ENCODE results near the gene TRAF7.

Gene TRAF7

DNA sequence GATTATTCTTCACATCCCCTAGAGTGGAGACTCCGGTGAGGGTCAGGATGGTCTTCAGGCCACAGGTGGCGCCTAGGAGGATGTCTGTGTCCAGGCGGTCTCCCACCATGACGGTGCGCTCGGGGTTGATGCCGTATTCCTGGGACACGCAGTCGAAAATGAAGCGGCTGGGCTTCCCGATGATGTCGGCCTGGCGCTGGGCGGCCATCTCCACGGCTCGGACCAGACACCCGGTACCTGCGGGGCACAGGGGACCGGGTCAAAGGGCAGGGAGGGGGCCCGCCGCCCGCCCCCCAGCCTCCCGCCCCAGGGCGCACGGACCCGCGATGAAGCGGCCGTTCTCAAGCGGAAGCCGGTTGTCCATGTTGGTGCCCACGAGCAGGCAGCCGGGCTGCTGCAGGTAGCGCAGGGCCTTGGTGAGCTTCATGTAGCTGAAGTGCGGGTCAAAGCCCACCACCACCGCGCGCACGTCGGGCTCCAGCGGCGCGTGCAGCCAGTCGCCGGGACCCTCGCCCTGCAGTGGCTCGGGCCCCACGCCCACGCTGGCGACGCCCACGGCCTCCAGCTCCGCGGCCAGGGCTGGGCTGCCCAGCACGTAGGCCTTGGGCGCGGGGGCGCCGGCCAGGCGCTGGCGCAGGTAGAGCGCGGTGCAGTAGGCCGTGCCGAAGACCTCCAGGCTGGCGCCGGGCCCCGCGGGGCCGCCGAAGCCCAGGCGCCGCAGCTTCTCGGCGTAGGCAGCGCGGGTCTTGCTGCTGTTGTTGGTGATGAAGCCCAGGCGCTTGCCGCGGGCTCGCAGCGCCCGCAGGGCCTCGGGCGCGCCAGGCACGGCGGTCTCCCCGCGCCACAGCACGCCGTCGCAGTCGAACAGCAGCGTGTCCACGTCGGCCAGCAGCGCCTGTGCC, 58.5 kb downstream of the TRAF7 start:
- TF ChIP-seq, protein P1, sequence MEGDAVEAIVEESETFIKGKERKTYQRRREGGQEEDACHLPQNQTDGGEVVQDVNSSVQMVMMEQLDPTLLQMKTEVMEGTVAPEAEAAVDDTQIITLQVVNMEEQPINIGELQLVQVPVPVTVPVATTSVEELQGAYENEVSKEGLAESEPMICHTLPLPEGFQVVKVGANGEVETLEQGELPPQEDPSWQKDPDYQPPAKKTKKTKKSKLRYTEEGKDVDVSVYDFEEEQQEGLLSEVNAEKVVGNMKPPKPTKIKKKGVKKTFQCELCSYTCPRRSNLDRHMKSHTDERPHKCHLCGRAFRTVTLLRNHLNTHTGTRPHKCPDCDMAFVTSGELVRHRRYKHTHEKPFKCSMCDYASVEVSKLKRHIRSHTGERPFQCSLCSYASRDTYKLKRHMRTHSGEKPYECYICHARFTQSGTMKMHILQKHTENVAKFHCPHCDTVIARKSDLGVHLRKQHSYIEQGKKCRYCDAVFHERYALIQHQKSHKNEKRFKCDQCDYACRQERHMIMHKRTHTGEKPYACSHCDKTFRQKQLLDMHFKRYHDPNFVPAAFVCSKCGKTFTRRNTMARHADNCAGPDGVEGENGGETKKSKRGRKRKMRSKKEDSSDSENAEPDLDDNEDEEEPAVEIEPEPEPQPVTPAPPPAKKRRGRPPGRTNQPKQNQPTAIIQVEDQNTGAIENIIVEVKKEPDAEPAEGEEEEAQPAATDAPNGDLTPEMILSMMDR (IDR thresholded peaks at IDR 0.05) = no peak

DNA sequence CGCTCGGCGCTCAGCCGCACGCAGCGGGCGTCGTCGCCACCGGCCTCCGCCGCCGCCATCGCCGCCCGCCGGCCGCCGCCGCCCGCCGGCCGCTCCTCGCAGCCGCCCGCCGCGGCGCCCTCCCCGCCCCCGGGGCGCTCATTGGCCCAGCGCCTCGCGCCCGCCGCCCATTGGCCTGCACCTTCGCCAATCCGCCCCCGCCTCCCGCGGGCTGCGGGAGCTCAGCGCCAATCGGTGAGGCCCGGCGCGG, 59.1 kb downstream of the TRAF7 start, which contains the start of gene PGP:
PGP (minus strand) TSS at position 122 of the 250 bp plus-strand sequence; CDS start at position 59, 63 bp downstream.
- TF ChIP-seq, protein P1 (IDR thresholded peaks at IDR 0.05) = no peak

DNA sequence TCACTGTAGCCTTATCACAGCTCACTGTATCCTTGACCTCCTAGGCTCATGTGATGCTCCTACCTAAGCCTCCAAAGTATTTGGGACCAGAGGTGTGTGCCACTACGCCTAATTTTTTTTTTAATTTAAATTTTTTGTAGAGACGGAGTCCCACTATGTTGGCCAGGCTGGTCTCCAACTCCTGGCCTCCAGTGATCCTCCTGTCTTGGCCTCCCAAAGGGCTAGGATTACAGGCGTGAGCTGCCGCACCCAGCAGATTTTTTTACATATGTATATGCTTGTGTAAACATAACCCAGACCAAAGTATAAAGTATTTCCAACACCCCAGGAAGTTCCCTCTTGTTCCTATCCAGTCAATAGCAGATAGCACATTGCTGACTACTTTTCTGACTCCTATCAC, 60.7 kb downstream of the TRAF7 start:
- TF ChIP-seq, protein P1 (IDR thresholded peaks at IDR 0.05) = no peak

DNA sequence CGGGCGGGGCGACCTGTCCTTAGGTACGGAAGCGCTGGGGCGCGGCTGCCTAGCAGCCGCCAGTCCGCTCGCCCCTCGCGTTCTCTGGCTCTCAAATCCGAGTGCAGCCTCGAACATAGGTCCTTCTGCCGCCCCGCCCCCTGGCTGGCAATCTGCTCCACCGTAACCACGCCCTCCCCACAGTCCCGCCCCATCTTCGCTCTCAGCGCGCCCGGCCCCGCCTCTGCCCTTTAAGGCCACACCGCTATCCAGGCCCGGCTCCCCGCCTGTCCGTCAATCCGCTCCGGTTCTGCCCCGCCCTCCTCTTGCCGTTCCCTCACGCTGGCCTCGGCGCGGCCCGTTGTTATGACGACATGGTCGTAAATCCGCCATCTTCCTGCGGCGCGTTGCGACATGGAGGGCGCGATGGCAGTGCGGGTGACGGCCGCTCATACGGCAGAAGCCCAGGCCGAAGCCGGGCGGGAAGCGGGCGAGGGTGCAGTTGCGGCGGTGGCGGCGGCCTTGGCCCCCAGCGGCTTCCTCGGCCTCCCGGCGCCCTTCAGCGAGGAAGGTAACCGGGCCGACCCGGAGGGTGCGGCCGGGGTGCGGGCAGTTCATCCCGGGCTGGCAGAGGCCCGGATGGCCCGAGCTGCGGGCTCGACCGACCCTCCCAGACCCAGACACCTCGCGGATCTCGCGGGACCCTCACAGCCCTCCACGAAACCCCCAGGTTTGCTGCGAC, 67.8 kb downstream of the TRAF7 start, which contains the start of gene E4F1:
E4F1 (plus strand) TSS at position 371 of the 721 bp plus-strand sequence; CDS start at position 394, 23 bp downstream.
- TF ChIP-seq, protein P1 (IDR thresholded peaks at IDR 0.05) = no peak

DNA sequence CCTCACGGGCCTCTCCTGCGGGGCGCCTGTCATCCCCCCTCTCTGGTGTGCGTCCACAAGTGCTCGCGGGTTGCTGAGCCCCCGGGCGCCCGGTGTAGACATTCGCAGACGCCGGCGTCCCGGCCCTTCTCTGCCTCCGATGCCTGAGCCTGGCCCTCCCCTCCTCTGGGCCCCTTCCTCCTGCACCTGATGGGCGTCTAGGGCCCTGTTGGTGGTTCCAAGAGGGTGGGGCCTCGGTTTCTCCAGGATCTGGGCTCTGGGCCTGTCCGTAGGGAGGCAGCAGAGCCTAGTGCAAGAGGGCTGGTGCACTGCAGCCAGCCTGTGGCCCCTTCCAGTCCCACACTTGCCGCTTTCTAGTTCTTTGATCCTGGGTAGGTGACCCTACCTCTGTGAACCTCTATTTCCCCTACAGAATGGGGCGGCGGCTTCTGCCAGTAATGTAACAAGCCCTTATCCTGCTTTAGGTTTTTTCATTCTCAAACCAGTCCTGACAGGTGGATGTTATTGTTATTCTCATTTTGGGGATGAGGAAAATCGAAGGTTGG, 68.4 kb downstream of the TRAF7 start:
- TF ChIP-seq, protein P1 (IDR thresholded peaks at IDR 0.05) = no peak; the same call in 1 of the 2 replicates

DNA sequence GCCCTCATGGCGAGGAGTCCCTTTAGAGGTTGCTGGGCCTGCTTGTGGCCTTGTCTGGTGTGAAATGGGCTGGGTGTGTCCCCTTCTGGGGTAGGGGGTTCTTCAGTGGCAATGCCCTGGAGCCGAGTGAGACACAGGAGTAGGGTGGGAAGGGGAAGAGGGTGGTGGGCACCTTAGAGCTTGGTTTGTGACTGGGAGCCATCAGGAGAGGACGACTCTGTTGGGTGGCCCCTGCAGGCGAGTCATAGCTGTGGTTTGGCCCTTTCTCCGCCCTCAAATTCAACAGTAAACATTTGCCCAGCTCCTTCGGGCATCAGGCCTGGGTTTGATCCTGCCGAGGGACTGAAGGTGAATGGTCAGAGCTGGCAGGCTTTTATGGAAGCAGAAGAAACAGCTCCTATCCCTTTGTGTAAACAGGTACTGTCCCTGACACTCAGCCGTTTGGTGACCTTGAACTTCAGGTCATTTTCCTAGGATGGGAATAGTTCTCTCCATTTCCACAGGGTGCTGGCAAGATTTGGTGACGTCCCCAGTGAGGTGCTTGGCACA, 70.7 kb downstream of the TRAF7 start:
- TF ChIP-seq, protein P1 (IDR thresholded peaks at IDR 0.05) = peak; percentile 10; the same call in 1 of the 2 replicates

DNA sequence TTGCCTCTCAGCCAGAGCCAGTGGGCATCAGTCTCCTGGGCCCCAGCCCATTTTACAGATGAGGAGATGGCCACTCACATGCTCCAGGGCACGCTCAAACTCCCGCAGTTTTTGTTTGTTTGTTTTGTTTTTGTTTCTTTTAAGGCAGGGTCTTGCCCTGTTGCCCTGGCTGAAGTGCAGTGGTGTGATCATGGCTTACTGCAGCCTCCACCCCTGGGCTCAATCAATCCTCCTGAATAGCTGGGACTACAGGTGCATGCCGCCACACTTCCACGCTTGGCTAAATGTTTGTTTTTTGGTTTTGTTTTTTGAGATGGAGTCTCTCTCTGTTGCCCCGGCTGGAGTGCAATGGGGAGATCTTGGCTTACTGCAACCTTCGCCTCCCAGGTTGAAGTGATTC, 71.3 kb downstream of the TRAF7 start:
- TF ChIP-seq, protein P1 (IDR thresholded peaks at IDR 0.05) = no peak
